SU-DHL-6 (cell line): ENCODE measurements around the gene LAGE3.
"Not testable (repeated sequence)": the region's sequence is repeated elsewhere in the genome, so short reads cannot be mapped to it uniquely, and the experiment has no call there.

Source experiments
- H2AFZ ChIP-seq: fragments of 200-600 bp; sonication (generic); 2 replicates; pipeline ENCODE4 v1.6.1; 2014; ENCODE audit warnings: low read depth, mild to moderate bottlenecking, moderate library complexity, mixed read lengths, antibody characterized with exemption, low read length; ENCODE audit not compliant: severe bottlenecking
- H3F3A ChIP-seq: fragments of 200-600 bp; shearing (Covaris generic); 2 replicates; pipeline ENCODE4 v1.6.0; 2016; ENCODE audit warnings: antibody characterized with exemption, mild to moderate bottlenecking; ENCODE audit not compliant: insufficient read depth
- H3K27ac ChIP-seq: fragments of 200-600 bp; sonication (generic); 2 replicates; pipeline ENCODE4 v1.5.1; 2016; ENCODE audit warnings: low read depth, mild to moderate bottlenecking, low read length, moderate library complexity, mixed read lengths
- H3K27me3 ChIP-seq: fragments of 200-600 bp; sonication (generic), shearing (Covaris generic); 2 replicates; pipeline ENCODE4 v1.6.0; 2014; ENCODE audit warnings: mild to moderate bottlenecking, low read length
- H3K36me3 ChIP-seq: fragments of 200-600 bp; sonication (generic); 2 replicates; pipeline ENCODE4 v1.6.1; 2014; ENCODE audit warnings: mild to moderate bottlenecking, low read length, mixed read lengths
- H3K4me2 ChIP-seq: fragments of 300-600, 200-600 bp; shearing (Covaris generic), sonication (generic); 2 replicates; pipeline ENCODE4 v1.6.0; 2014; ENCODE audit warnings: low read length, low read depth, mild to moderate bottlenecking; ENCODE audit not compliant: poor library complexity, severe bottlenecking
- H3K4me3 ChIP-seq: fragments of 200-600 bp; sonication (generic); 2 replicates; pipeline ENCODE4 v1.5.1; 2014; ENCODE audit warnings: antibody characterized with exemption, low read length, mild to moderate bottlenecking, mixed read lengths; ENCODE audit not compliant: insufficient read depth, poor library complexity, severe bottlenecking
- H3K79me2 ChIP-seq: fragments of 200-600 bp; sonication (generic); 2 replicates; pipeline ENCODE4 v1.6.1; 2014; ENCODE audit warnings: mild to moderate bottlenecking, low read length, moderate library complexity; ENCODE audit not compliant: insufficient read depth
- H3K9ac ChIP-seq: fragments of 200-600 bp; sonication (generic); 2 replicates; pipeline ENCODE4 v1.7.0; 2014; ENCODE audit warnings: mild to moderate bottlenecking, low read length
- H3K9me2 ChIP-seq: fragments of 200-600 bp; sonication (generic); replicated peaks from 2 replicates; pipeline ENCODE4 v1.6.1; 2014; ENCODE audit warnings: low read length; ENCODE audit not compliant: insufficient read depth
- H3K9me3 ChIP-seq: fragments of 200-600 bp; sonication (generic); 2 replicates; pipeline ENCODE4 v1.6.1; 2014; ENCODE audit warnings: low read length, mixed read lengths; ENCODE audit not compliant: insufficient read depth
- H4K20me1 ChIP-seq: fragments of 200-600 bp; sonication (generic); 2 replicates; pipeline ENCODE4 v1.6.1; 2014; ENCODE audit warnings: low read depth, mild to moderate bottlenecking, antibody characterized with exemption, low read length, moderate library complexity, mixed read lengths
- CTCF ChIP-seq: fragments of 200-600 bp; sonication (generic); IDR thresholded peaks from one replicate; pipeline ENCODE4 v1.5.1; 2017; ENCODE audit warnings: antibody characterized with exemption, mild to moderate bottlenecking, low read length, moderate library complexity; ENCODE audit not compliant: insufficient read depth, poor library complexity, severe bottlenecking
- EZH2phosphoT487 ChIP-seq: fragments of 200-600 bp; sonication (generic), shearing (Covaris generic); conservative IDR thresholded peaks from 2 replicates; pipeline ENCODE4 v1.6.1; 2018; ENCODE audit warnings: mild to moderate bottlenecking, antibody characterized with exemption, low read length, moderate library complexity, mixed read lengths

Gene LAGE3

GRCh38 chrX:154505734-154506133, 26.7 kb upstream of the LAGE3 start:
- no peaks in the 10 kb centered on the region for H4K20me1 ChIP-seq
- H3K27ac ChIP-seq: no peak overlapping the region
- H3K9ac ChIP-seq: no peak overlapping the region
- H3K9me3 ChIP-seq: no peaks in the 10 kb centered on the region
- no peaks in the 10 kb centered on the region for H3K79me2 ChIP-seq
- no peak overlapping the region for H2AFZ ChIP-seq
- H3F3A ChIP-seq: no peaks in the 10 kb centered on the region
- TF ChIP-seq EZH2phosphoT487 (no peak), CTCF (no peak)
- H3K27me3 ChIP-seq: no peaks in the 10 kb centered on the region
- H3K4me2 ChIP-seq: no peak overlapping the region
- no peaks in the 10 kb centered on the region for H3K36me3 ChIP-seq
- no peaks in the 10 kb centered on the region for H3K9me2 ChIP-seq
- H3K4me3 ChIP-seq: no peak overlapping the region

DNA sequence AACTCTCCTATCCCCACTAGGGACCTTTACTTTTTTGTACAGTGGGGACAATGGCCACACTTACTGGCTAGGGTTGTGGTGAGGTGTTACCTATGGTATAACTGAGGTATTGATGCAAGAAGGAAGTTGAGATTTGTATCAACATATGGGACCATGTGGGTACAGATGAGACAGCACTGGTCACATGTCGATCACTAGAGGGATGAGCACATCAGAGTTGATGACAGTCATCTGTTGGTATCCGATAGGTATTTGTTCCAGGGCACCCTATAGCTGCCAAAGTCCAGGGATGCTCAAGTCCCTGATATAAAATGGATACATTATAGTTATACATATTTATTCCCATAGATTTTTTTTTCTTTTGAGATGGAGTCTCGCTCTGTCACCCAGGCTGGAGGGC, 23.9 kb upstream of the LAGE3 start:
- H3K4me3 ChIP-seq: no peak overlapping the region
- H3K9me2 ChIP-seq: no peaks in the 10 kb centered on the region
- H3K27ac ChIP-seq: no peak overlapping the region
- no peaks in the 10 kb centered on the region for H3K27me3 ChIP-seq
- no peak overlapping the region for H3K4me2 ChIP-seq
- H3K9ac ChIP-seq: no peak overlapping the region
- H3K9me3 ChIP-seq: no peaks in the 10 kb centered on the region
- H2AFZ ChIP-seq: no peak overlapping the region
- no peaks in the 10 kb centered on the region for H3K36me3 ChIP-seq
- TF ChIP-seq CTCF (no peak), EZH2phosphoT487 (no peak)
- no peaks in the 10 kb centered on the region for H3K79me2 ChIP-seq
- H3F3A ChIP-seq: 0 out of 2 replicates have a peak, but pooled peaks cover 5% of the 10 kb centered on the region
- no peaks in the 10 kb centered on the region for H4K20me1 ChIP-seq

DNA sequence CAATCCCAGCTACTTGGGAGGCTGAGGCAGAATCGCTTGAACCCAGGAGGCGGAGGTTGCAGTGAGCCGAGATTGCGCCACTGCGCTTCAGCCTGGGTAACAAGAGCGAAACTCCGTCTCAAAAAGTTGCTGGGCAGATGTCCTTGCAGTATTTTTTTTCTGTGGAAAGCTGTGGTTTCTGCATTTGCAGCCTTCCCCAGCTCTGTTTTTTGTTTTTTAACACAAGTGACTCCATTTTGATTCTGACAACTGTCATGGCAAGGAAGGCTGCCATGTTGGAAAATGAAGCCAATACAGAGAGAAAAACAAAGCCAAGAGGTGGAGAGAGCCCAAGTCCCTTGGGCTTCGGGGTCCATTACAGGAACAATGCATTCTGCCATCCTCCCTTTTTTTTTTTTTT, 23.0 kb upstream of the LAGE3 start:
- Histone ChIP-seq H2AFZ (no peak overlapping the region), H3K9ac (no peak overlapping the region), H3K27ac (no peak overlapping the region), H3K4me3 (no peak overlapping the region), H3F3A (0 out of 2 replicates have a peak, but pooled peaks cover 5% of the 10 kb centered on the region), H3K79me2 (no peaks in the 10 kb centered on the region), H3K9me3 (no peaks in the 10 kb centered on the region), H4K20me1 (no peaks in the 10 kb centered on the region), H3K27me3 (no peaks in the 10 kb centered on the region), H3K9me2 (no peaks in the 10 kb centered on the region), H3K4me2 (no peak overlapping the region), H3K36me3 (no peaks in the 10 kb centered on the region)
- TF ChIP-seq CTCF: no peak
- TF ChIP-seq EZH2phosphoT487: no peak

DNA sequence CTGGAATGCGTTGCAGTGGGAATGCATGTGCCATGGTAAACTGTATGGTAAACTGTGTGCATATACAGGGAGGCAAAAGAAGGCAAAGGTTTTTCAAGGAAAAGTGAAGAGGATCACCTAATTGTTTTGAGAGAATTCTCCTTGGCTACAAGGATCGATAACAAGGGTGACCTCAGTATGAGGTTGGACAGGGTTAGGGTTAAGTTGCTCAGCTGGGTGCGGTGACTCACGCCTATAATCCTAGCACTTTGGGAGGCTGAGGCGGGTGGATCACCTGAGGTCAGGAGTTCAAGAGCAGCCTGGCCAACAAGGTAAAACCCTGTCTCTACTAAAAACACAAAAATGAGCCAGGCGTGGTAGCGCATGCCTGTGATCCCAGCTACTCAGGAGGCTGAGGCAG, 22.3 kb upstream of the LAGE3 start:
- H3K4me2 ChIP-seq, H3K9me2 ChIP-seq, H3K4me3 ChIP-seq, H4K20me1 ChIP-seq, H2AFZ ChIP-seq, H3K27me3 ChIP-seq, H3K9me3 ChIP-seq, H3K79me2 ChIP-seq, H3F3A ChIP-seq, H3K36me3 ChIP-seq, H3K9ac ChIP-seq, H3K27ac ChIP-seq: not testable (repeated sequence)

GRCh38 chrX:154496591-154497137, 17.6 kb upstream of the LAGE3 start:
- not testable (repeated sequence) for H3K79me2 ChIP-seq, H3K9me3 ChIP-seq, H3K36me3 ChIP-seq, H3K4me2 ChIP-seq, H3K9ac ChIP-seq, H3K9me2 ChIP-seq, H3F3A ChIP-seq, H3K4me3 ChIP-seq, H4K20me1 ChIP-seq, H3K27me3 ChIP-seq, H2AFZ ChIP-seq, H3K27ac ChIP-seq
